GM19240 (cell line): ENCODE measurements around the gene KIF2B.
"Not testable (repeated sequence)": the region's sequence is repeated elsewhere in the genome, so short reads cannot be mapped to it uniquely, and the experiment has no call there.

Source experiments
- DNase-seq: peaks from one replicate; pipeline ENCODE4 v3.0.0; 2011; ENCODE audit warnings: low spot score; ENCODE audit not compliant: insufficient read length

KIF2B gene

GRCh38 chr17:53822764-53823163 lies at the start of gene KIF2B:
KIF2B (plus strand) TSS chr17:53822927; CDS start chr17:53823034, 107 bp downstream.
- DNase-seq: no peak

GRCh38 chr17:53780320-53780719 lies 42.4 kb upstream of the KIF2B start:
- no peak for DNase-seq

GRCh38 chr17:53791551-53791950 lies 31.2 kb upstream of the KIF2B start:
- no peak for DNase-seq

- DNase-seq: no peak
These were observed 30.3 kb upstream of the KIF2B start for GRCh38 chr17:53792451-53792850.

- DNase-seq: no peak
These were observed 29.7 kb upstream of the KIF2B start for GRCh38 chr17:53792997-53793396.

GRCh38 chr17:53794875-53795274 lies 27.9 kb upstream of the KIF2B start:
- no peak for DNase-seq

GRCh38 chr17:53796642-53797041 lies 26.1 kb upstream of the KIF2B start:
- DNase-seq: no peak

- DNase-seq: no peak
These were observed 25.2 kb upstream of the KIF2B start for GRCh38 chr17:53797501-53797900.

GRCh38 chr17:53804437-53804836 lies 18.3 kb upstream of the KIF2B start:
- DNase-seq: no peak

- DNase-seq: no peak
These were observed 16.3 kb upstream of the KIF2B start for GRCh38 chr17:53806473-53806872.

- DNase-seq: no peak
These were observed 15.4 kb upstream of the KIF2B start for GRCh38 chr17:53807286-53807685.

- DNase-seq: no peak
These were observed 4.5 kb upstream of the KIF2B start for GRCh38 chr17:53818271-53818670.

GRCh38 chr17:53818929-53819328 lies 3.8 kb upstream of the KIF2B start:
- no peak for DNase-seq

GRCh38 chr17:53819956-53820355 lies 2.8 kb upstream of the KIF2B start:
- no peak for DNase-seq

- no peak for DNase-seq
These were observed 769 bp downstream of the KIF2B start for GRCh38 chr17:53823341-53824050.

GRCh38 chr17:53834771-53835170 lies 12.0 kb downstream of the KIF2B start:
- not testable (repeated sequence) for DNase-seq

GRCh38 chr17:53837131-53837530 lies 14.4 kb downstream of the KIF2B start:
- DNase-seq: no peak

GRCh38 chr17:53844491-53845107 lies 21.9 kb downstream of the KIF2B start:
- DNase-seq: no peak

GRCh38 chr17:53871128-53871527 lies 48.4 kb downstream of the KIF2B start:
- DNase-seq: not testable (repeated sequence)
